Tibial nerve (tissue), 3 donors: ENCODE measurements around the gene PPM1F.

Source experiments
- CTCF ChIP-seq, 5 experiments: fragments of 200-600 bp in 3 of 5; fragments of 450-650 bp in 2 of 5; sonication (generic) in 3 of 5; IDR thresholded peaks; one replicate each; pipeline ENCODE4 v1.5.1; 2016 to 2019; ENCODE audit warnings: antibody characterized with exemption in 5 of 5, mild to moderate bottlenecking in 3 of 5, moderate library complexity in 2 of 5
- POLR2A ChIP-seq, 2 donors: fragments of 450-650 bp; IDR thresholded peaks; one replicate each; pipeline ENCODE4 v1.6.1; 2017; ENCODE audit warnings: antibody characterized with exemption in 2 of 2, mild to moderate bottlenecking in 2 of 2, moderate library complexity in 2 of 2

GRCh38 chr22:21941921-21942320 is 10.7 kb downstream of the PPM1F start:
- no peak for TF ChIP-seq CTCF (IDR thresholded peaks at IDR 0.05)
- TF ChIP-seq POLR2A (IDR thresholded peaks at IDR 0.05): no peak
